IPS-18c (cell line): ENCODE results near the gene PUSL1.

Experiments
- H3K4me3 ChIP-seq: 2 replicates; pipeline ENCODE4 v1.7.0; 2013; ENCODE audit warnings: low read depth, mild to moderate bottlenecking, low read length, moderate library complexity; ENCODE audit not compliant: insufficient read depth
- H3K9me3 ChIP-seq: one replicate; pipeline ENCODE4 v1.6.1; 2013; ENCODE audit warnings: mild to moderate bottlenecking, low read length, moderate library complexity; ENCODE audit not compliant: control insufficient read depth, insufficient read depth

PUSL1 gene

GRCh38 chr1:1351511-1352427 lies 43.4 kb downstream of the PUSL1 start:
- H3K9me3 ChIP-seq, result peaks cover 3% of the 10 kb centered on the region
- peak overlapping the region; percentile 34; the same call in 1 of the 2 replicates for H3K4me3 ChIP-seq

DNA sequence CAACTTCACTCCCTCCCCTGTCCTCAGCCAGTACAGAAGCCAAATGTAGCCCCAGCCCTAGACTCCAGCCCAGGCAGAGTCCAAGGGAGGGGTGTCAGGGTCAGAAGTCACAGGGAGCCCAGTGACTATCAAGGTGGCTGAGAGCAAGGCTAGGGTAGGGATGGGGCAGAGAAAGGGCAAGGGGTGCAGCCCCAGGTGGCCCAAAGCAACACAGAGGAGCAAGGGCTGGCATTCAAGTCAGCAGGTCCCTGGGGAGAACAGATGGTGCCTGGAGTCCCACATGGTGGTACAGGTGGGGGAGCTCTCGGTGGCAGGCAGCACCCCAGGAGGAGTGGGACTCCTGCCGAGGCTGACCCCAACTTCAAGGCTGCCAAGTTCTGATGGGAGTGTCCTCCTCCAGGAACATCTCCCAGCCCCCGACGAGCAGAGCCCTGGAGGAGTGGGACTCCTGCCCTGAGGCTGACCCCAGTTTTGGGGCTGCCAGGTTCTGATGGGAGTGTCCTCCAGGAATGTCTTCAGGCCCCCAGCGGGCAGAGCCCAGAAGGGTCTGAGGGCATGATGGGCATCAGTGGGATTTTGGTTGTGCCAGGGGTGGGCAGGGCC lies 44.5 kb downstream of the PUSL1 start:
- H3K4me3 ChIP-seq, result 0 out of 2 replicates have a peak overlapping the region, but pooled peaks have one; percentile 20
- H3K9me3 ChIP-seq, result peaks cover 3% of the 10 kb centered on the region

DNA sequence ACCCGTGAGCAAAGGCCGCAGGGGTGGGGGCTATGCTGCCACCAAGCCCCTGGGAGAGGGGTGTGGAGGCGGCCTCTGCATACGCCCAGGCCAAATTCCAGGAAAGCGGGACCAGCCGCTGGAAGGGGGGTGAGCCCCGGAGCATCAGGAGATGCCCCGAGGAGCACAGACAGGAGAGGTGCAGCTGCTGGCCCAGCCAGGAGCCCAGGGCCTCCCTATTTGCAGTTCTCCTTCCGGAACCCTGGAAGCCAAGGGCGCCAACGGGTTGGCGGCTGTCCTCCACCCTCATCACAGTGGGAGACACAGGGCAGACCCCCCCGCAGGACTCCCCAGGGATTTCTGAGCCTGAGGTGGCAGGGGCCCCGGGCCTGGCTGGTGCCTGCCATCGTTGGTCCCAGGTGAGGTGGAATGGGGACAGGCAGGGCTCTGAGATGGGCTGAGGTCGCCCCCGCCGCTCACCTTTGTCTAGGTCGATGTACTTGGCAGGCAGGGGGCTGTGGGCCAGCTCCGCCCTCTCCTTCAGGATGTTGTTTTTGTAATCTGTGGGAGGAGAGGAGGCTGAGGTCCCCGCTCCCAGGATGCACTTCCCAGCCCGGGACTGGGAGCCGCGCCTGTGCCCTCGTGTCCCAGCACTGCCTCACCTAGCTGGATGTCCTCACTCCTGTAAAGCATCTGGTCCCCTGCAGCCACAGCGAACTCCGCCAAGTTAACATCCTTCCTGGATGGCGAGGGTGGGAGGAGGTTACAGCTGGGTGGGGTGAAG lies 45.2 kb downstream of the PUSL1 start:
- Histone ChIP-seq H3K4me3 (peak overlapping the region; percentile 40; the same call in 1 of the 2 replicates), H3K9me3 (peaks cover 3% of the 10 kb centered on the region)

DNA sequence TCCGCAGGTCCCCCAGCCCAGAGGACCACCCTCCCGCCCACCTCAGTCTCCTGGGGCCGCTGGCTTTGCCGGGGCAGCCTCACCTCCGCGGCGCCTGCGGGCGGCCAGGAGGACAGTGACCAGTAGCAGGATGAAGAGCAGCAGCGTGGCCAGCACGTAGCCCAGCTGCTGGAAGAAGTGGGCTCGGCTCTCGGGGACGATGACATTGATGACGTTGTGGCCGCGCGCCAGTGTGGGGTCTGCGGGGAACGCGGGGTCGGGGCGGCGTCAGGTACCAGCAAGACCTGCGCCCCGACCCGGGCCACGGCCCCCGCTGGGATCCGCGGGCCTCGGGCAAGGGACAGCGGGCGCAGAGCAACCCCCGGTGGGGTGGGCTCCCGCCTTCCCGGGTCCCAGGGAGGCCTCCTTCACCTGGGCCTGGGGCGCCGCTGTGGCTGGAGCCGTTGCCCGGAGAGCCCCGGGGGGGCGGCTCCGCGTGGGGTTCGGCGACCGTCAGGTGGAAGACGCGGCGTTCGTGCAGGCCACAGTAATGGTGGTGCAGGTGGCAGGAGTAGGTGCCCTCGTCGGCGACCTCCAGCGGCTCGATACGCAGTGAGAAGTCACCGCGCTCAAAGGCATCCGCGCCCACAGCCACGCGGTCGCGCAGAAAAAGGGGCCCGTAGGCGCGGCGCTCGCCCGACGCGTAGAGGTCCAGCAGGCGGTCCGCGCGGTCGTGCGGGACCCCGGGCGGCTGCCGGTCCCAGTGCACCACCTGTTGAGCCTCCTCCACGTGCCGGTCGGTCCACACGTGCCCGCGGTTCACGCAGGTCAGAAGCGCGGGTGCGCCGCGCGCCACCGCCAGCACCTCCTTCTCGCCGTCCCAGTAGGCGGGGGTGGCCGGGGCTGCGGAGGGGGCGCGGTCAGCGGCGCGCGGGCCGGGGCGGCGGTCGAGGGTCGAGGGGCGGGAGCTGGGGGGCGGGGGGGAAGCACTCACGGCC lies 46.2 kb downstream of the PUSL1 start:
- peak overlapping the region; percentile 40 for H3K4me3 ChIP-seq
- peaks cover 2% of the 10 kb centered on the region for H3K9me3 ChIP-seq

GRCh38 chr1:1355416-1355815 lies 47.0 kb downstream of the PUSL1 start:
- Histone ChIP-seq H3K9me3 (no peaks in the 10 kb centered on the region), H3K4me3 (no peak overlapping the region)

DNA sequence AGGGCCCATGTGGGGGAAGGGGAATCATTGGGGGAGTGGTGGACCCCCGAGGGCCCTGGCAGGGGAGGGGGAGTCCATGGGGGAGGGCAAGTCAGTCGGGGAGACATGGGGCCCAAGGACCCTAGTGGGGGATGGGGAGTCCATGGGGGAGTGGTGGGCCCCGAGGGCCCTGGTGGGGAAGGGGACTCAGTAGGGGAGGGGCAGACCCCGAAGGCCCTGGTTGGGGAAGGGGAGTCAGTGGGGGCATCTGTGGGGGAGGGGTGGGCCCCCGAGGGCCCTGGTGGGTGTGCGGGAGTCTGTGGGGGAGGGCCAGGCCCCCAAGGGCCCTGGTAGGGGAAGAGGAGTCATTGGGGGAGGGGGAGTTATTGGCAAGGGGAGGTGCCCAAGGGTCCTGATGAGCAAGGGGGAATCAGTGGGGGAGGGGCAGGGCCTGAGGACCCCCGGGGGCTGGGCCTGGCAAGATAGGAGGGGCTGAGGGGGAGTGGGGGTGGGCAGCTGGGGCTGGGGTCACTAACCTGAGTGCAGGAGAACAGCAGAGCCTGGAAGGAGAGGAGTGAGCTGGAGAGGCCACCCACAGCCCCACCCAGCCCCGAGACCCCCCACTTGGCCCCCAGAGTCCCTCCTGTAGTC lies 47.9 kb downstream of the PUSL1 start:
- H3K4me3 ChIP-seq, result no peak overlapping the region
- H3K9me3 ChIP-seq, result no peaks in the 10 kb centered on the region

DNA sequence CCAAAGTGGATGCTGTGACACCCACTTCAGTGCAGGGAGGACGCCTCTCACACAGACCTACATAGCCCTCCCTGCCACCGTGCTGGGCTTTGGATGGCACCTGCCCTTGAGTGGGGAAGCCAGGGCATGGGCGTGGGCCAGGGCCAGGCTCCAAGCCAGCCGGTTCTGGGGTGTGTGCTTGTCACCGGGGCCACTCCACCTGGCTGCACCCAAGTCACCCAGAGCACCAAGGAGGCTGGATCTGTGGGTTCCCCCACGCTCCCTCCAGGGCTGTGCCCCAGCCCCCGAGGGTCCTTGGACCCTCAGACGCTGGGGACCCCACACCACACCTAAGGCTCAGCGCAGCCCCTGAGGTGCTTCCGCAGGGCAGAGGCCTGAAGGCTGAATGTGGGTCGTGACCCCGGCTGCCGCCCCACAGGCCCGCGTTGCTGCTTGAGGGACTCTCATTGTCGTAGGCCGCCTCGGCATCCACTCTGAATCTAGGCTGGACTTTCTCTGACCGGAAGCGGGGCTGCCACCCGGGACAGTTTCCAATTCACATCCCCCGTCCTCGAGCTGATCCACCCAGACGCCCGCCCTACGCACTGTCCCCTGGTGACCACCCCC lies 48.5 kb downstream of the PUSL1 start:
- H3K4me3 ChIP-seq, result no peak overlapping the region
- no peaks in the 10 kb centered on the region for H3K9me3 ChIP-seq

DNA sequence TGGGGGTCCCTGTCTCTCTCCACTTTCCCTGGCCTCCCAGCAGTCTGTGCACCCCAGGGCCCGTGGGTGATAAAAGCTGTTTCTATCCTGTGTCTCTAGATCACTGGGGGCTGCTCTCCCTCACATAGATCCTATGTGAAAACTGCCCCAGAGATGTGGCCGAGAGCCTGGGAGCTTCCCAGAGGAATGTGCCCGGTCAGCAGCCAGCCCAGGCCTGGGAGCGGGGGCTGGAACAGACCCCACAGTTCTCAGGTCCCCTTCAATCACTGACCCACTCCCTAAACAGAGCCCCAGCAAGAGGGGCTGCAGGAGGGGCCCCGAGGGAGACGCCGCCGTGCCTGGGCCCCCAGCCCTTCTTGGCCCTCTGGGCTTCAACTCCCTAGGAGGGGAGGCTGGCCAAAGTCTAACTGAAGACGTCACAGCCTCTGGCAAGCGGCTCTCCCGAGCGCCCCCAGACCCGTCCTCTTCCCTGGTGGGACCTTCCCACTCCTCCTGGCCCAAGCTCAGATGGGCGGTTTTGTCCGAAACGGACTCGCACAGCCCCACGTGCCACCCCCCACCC lies 49.6 kb downstream of the PUSL1 start:
- Histone ChIP-seq H3K9me3 (no peaks in the 10 kb centered on the region), H3K4me3 (peak overlapping the region; percentile 36)

DNA sequence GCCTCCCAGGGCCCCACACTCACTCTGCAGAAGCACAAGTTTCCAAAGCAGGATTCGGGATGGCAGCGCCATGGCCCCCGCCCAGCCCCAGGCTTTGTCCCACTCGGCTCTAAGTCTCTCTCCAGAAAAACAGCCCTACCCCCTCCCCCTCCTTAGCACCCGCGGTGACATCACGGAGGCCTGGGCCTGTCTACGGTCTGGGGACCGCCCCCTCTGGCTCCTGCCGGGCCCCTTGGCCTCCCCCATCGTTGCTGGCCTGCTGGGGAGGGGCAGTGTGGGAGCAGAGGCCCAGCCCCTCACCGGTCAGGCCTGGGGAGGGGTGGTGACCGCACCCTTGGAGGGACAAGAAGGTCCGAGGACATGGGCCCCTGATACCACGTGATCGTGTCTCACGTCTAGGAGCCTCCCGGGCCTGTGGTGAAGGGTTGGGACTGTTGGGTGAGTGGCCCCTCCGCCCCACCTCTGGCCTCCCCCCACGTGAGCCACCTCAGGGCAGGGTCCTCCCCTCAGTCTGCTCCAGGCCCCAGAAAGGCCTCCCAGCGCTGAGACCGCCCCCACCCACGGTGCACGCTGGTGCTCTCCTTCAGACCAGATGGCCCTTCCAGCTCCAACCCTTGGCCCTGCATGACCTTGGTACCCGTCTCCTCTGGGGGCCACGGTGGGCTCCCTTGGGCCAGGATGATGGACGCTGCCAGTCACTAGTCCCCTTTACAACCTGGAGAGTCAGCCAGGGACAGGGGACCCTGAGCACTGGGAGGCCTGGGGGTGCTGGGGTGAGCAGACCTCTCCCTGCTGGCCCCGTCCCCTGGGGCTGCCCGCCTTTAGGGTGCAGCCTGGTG lies 50.3 kb downstream of the PUSL1 start, which contains the start of gene MXRA8:
TSS of gene MXRA8 (minus strand) at position 123 of the 839 bp plus-strand sequence. CDS start at position 72, 51 bp downstream.
- no peaks in the 10 kb centered on the region for H3K9me3 ChIP-seq
- H3K4me3 ChIP-seq, result peak within 1 kb of the TSS; percentile 36

DNA sequence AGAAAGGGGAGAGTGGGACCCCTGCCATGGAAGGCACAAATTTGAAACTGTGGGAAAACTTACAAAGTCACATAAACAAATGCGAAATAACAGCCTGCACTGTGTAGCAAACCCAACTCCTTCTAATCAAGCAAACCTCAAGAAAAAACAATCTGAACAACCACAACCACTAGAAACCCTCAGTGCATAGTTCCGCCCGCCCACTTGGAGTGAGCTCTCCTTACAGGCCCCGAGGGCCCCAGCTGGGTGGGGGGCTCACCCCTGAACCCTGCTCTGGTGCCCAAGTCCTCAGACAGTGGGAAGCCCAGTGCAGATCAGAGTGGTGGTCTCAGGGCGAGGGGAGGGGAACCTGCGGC lies 50.9 kb downstream of the PUSL1 start:
- no peak overlapping the region for H3K4me3 ChIP-seq
- H3K9me3 ChIP-seq, result no peaks in the 10 kb centered on the region

- Histone ChIP-seq H3K4me3 (no peak overlapping the region), H3K9me3 (no peaks in the 10 kb centered on the region)
Measured at GRCh38 chr1:1359664-1360468, 51.5 kb downstream of the PUSL1 start.

DNA sequence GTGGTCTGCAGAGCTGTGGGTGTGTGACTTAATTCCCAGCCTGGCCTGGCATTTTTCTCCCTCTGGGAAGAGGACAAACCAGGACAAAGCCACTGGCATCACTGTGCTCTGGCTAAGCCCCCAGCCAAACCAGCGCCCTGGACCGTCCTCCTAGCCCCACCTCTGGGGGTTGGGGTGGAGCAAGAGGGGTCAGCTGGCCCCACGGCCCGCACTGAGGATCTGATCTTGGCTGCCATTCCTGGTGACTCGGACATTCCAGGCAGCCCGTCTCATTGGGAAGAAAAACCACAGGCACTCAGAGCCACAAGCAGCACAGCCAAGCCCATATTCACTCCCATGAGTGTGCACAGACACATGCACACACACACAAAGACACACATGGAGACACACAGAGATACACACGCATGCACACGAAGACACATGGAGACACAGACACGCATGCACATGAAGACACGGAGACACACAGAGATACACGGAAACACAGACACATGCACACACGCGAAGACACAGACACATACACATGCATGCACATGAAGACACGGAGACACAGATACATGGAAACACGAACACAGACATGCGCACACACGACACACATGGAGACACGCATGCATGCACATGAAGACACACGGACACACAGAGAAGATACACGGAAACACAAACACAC lies 52.2 kb downstream of the PUSL1 start:
- no peak overlapping the region for H3K4me3 ChIP-seq
- no peaks in the 10 kb centered on the region for H3K9me3 ChIP-seq
